Right ventricle myocardium superior (tissue), 1 donor: ENCODE results near the gene EDN2. TPM values are rescaled to one million over a fixed set of nuclear protein-coding genes. Genes with fewer than 3 reads are reported as not detected.

ENCODE experiments used
- ATAC-seq: fragments of 200-7000 bp; cut with Tn5 transposase; one replicate; pipeline ENCODE4 v1.9.1; 2020; ENCODE audit warnings: mild to moderate bottlenecking; ENCODE audit not compliant: poor library complexity
- DNase-seq: peaks from one replicate; pipeline ENCODE4 v3.0.0-alpha.2; 2020
- intact Hi-C: fragments of 100-400 bp; cut with DNase I; formaldehyde crosslinking; loops from one replicate; pipeline ENCODE4 v1.11.2; 2022
- total RNA-seq: library from RNA; stranded (reverse); fragmentation: NEBNext Ultra II Directional; extraction: Animal tissue kit (Norgen Biotek cat#: 25700); gene quantifications from one replicate; pipeline ENCODE4 v1.2.1, GENCODE V29; 2021
- donor health status: DM: no; HTN: yes; CAD: no; lungs with severe emphysema.

Gene EDN2
- total RNA-seq, 1 donor from 2014 or later, result 0.27 TPM

- ATAC-seq, result peak; percentile 34
- peak; percentile 59 for DNase-seq
- intact Hi-C loops, result no loop called here
Measured at GRCh38 chr1:41476807-41477361, 7.6 kb downstream of the EDN2 start.

GRCh38 chr1:41475859-41476567 is 8.5 kb downstream of the EDN2 start:
- ATAC-seq (no peak), DNase-seq (no peak)
- intact Hi-C loops, result no loop called here

GRCh38 chr1:41475346-41475745 is 9.1 kb downstream of the EDN2 start:
- DNase-seq (no peak), ATAC-seq (no peak)
- intact Hi-C loops, result no loop called here

GRCh38 chr1:41474490-41475271 is 9.8 kb downstream of the EDN2 start:
- peak; percentile 73 for ATAC-seq
- intact Hi-C loops, result no loop called here
- peak; percentile 68 for DNase-seq

- no peak for DNase-seq
- intact Hi-C loops, result no loop called here
Measured at GRCh38 chr1:41473738-41474362, 10.6 kb downstream of the EDN2 start.

GRCh38 chr1:41471658-41472057 is 12.8 kb downstream of the EDN2 start:
- intact Hi-C loops, result no loop called here
- ATAC-seq (no peak), DNase-seq (no peak)

More at GRCh38 chr1:41473738-41474362, 10.6 kb downstream of the EDN2 start:
- ATAC-seq, result no peak

GRCh38 chr1:41469706-41470105 is 14.8 kb downstream of the EDN2 start:
- intact Hi-C loops, result no loop called here
- DNase-seq, result no peak
- no peak for ATAC-seq

GRCh38 chr1:41468122-41468762 is 16.2 kb downstream of the EDN2 start:
- intact Hi-C loops, result no loop called here
- ATAC-seq (no peak), DNase-seq (no peak)

- intact Hi-C loops, result no loop called here
- DNase-seq, result no peak
- no peak for ATAC-seq
Measured at GRCh38 chr1:41467673-41468072, 16.8 kb downstream of the EDN2 start.

GRCh38 chr1:41466146-41466545 is 18.3 kb downstream of the EDN2 start:
- no peak for DNase-seq
- intact Hi-C loops, result no loop called here
- ATAC-seq, result no peak

GRCh38 chr1:41465741-41466140 is 18.7 kb downstream of the EDN2 start:
- ATAC-seq, result no peak
- intact Hi-C loops, result no loop called here

GRCh38 chr1:41464885-41465284 is 19.6 kb downstream of the EDN2 start:
- no peak for ATAC-seq
- no peak for DNase-seq
- intact Hi-C loops, result no loop called here

More at GRCh38 chr1:41465741-41466140, 18.7 kb downstream of the EDN2 start:
- DNase-seq, result no peak

- no peak for DNase-seq
- no peak for ATAC-seq
- intact Hi-C loops, result no loop called here
Measured at GRCh38 chr1:41463516-41463915, 21.0 kb downstream of the EDN2 start.

- intact Hi-C loops, result no loop called here
- ATAC-seq (no peak), DNase-seq (no peak)
Measured at GRCh38 chr1:41462680-41463004, 21.8 kb downstream of the EDN2 start.

- DNase-seq (no peak), ATAC-seq (peak; percentile 47)
- intact Hi-C loops, result no loop called here
Measured at GRCh38 chr1:41461790-41462679, 22.4 kb downstream of the EDN2 start.

GRCh38 chr1:41456847-41457540 is 27.5 kb downstream of the EDN2 start:
- ATAC-seq (peak; percentile 58), DNase-seq (no peak)
- intact Hi-C loops, result no loop called here

GRCh38 chr1:41455479-41456332 is 28.8 kb downstream of the EDN2 start:
- DNase-seq (peak; percentile 84), ATAC-seq (peak; percentile 91)
- intact Hi-C loops, result no loop called here
